SU-DHL-6 (cell line): ENCODE measurements around the gene SH3BP2.

Source experiments
- CTCF ChIP-seq: fragments of 200-600 bp; sonication (generic); IDR thresholded peaks from one replicate; pipeline ENCODE4 v1.5.1; 2017; ENCODE audit warnings: antibody characterized with exemption, mild to moderate bottlenecking, low read length, moderate library complexity; ENCODE audit not compliant: insufficient read depth, poor library complexity, severe bottlenecking
- EZH2phosphoT487 ChIP-seq: fragments of 200-600 bp; sonication (generic), shearing (Covaris generic); conservative IDR thresholded peaks from 2 replicates; pipeline ENCODE4 v1.6.1; 2018; ENCODE audit warnings: mild to moderate bottlenecking, antibody characterized with exemption, low read length, moderate library complexity, mixed read lengths

- TF ChIP-seq CTCF: no peak
- no peak for TF ChIP-seq EZH2phosphoT487
These were observed 79.0 kb downstream of the SH3BP2 start for GRCh38 chr4:2871911-2872310.
